GM23338 (cell line): ENCODE data around the gene LCP2. TPM values are rescaled to one million over a fixed set of nuclear protein-coding genes. Genes with fewer than 3 reads are reported as not detected.

Experiments
- ATAC-seq: fragments of 200-7000 bp; cut with Tn5 transposase; 3 replicates; pipeline ENCODE4 v1.9.1; 2020
- DNase-seq: peaks from one replicate; pipeline ENCODE4 v3.0.0-alpha.2; 2015; ENCODE audit warnings: low spot score
- H2AFZ ChIP-seq: fragments of 200-600 bp; sonication (generic); 2 replicates; pipeline ENCODE4 v1.8.0; 2016; ENCODE audit warnings: antibody characterized with exemption, mild to moderate bottlenecking, moderate library complexity
- H3F3A ChIP-seq: fragments of 200-600 bp; sonication (generic); replicated peaks from 2 replicates; pipeline ENCODE4 v1.8.0; 2017; ENCODE audit warnings: antibody characterized with exemption, mixed run types, low read depth
- H3K27ac ChIP-seq: fragments of 200-600 bp; sonication (generic); 2 replicates; pipeline ENCODE4 v1.6.1; 2016; ENCODE audit warnings: low read depth
- H3K27me3 ChIP-seq: fragments of 200-600 bp; sonication (generic); 2 replicates; pipeline ENCODE4 v1.8.0; 2016; ENCODE audit warnings: mild to moderate bottlenecking, mixed run types, moderate library complexity; ENCODE audit not compliant: insufficient read depth
- H3K36me3 ChIP-seq: fragments of 200-600 bp; sonication (generic); 2 replicates; pipeline ENCODE4 v1.8.0; 2016; ENCODE audit warnings: mild to moderate bottlenecking; ENCODE audit not compliant: insufficient read depth
- H3K4me1 ChIP-seq: fragments of 200-600 bp; sonication (generic); 2 replicates; pipeline ENCODE4 v1.8.0; 2016; ENCODE audit warnings: mild to moderate bottlenecking, moderate library complexity; ENCODE audit not compliant: insufficient read depth
- H3K4me2 ChIP-seq: fragments of 200-600 bp; sonication (generic); 2 replicates; pipeline ENCODE4 v1.7.1; 2017; ENCODE audit warnings: mixed run types
- H3K4me3 ChIP-seq: fragments of 200-600 bp; sonication (generic); 2 replicates; pipeline ENCODE4 v1.6.1; 2016; ENCODE audit warnings: mixed run types
- H3K79me2 ChIP-seq: fragments of 200-600 bp; sonication (generic); replicated peaks from 2 replicates; pipeline ENCODE4 v1.8.0; 2017; ENCODE audit warnings: mild to moderate bottlenecking; ENCODE audit not compliant: insufficient read depth
- H3K9me2 ChIP-seq: fragments of 200-600 bp; sonication (generic); 2 replicates; pipeline ENCODE4 v1.8.0; 2017; ENCODE audit not compliant: insufficient read depth
- H4K20me1 ChIP-seq: fragments of 200-600 bp; sonication (generic); replicated peaks from 2 replicates; pipeline ENCODE4 v1.8.0; 2017; ENCODE audit warnings: mild to moderate bottlenecking; ENCODE audit not compliant: insufficient read depth
- H3K27ac Mint-ChIP-seq: 2 replicates; pipeline ENCODE4 v1.8.0; 2020; ENCODE audit warnings: inconsistent platforms, mild to moderate bottlenecking, moderate library complexity, mixed read lengths
- H3K27me3 Mint-ChIP-seq: 3 replicates; pipeline ENCODE4 v1.8.0; 2022; ENCODE audit warnings: low read depth, mild to moderate bottlenecking, moderate library complexity, mixed read lengths, inconsistent platforms; ENCODE audit not compliant: insufficient read depth, poor library complexity
- H3K36me3 Mint-ChIP-seq: 3 replicates; pipeline ENCODE4 v1.8.0; 2021; ENCODE audit warnings: low read depth, mild to moderate bottlenecking, inconsistent platforms, moderate library complexity, mixed read lengths
- H3K4me1 Mint-ChIP-seq: 3 replicates; pipeline ENCODE4 v1.8.0; 2020; ENCODE audit warnings: mild to moderate bottlenecking, inconsistent platforms, mixed read lengths
- H3K4me3 Mint-ChIP-seq: 3 replicates; pipeline ENCODE4 v1.8.0; 2021; ENCODE audit warnings: moderate library complexity, mild to moderate bottlenecking, inconsistent platforms, mixed read lengths
- H3K9me3 Mint-ChIP-seq: 3 replicates; pipeline ENCODE4 v1.8.0; 2020; ENCODE audit warnings: moderate library complexity, mild to moderate bottlenecking, inconsistent platforms, mixed read lengths
- ETS1 ChIP-seq: IDR thresholded peaks from 2 replicates; pipeline ENCODE4 v1.6.1; 2016; ENCODE audit warnings: antibody characterized with exemption
- EZH2 ChIP-seq: fragments of 200-600 bp; sonication (generic); IDR thresholded peaks from one replicate; pipeline ENCODE4 v1.8.0; 2017; ENCODE audit warnings: antibody characterized with exemption, mild to moderate bottlenecking, low read depth; ENCODE audit not compliant: unreplicated experiment
- NANOG ChIP-seq: IDR thresholded peaks from 2 replicates; pipeline ENCODE4 v1.6.1; 2016; ENCODE audit warnings: antibody characterized with exemption, borderline replicate concordance
- POLR2AphosphoS5 ChIP-seq: IDR thresholded peaks from 2 replicates; pipeline ENCODE4 v1.6.1; 2016; ENCODE audit warnings: antibody characterized with exemption, low read depth
- STAT1 ChIP-seq: IDR thresholded peaks from one replicate; pipeline ENCODE4 v1.6.1; 2016; ENCODE audit warnings: antibody characterized with exemption; ENCODE audit not compliant: unreplicated experiment
- ZNF114 ChIP-seq: fragments of 250-450 bp; sonication (Bioruptor Pico); IDR thresholded peaks from 2 replicates; pipeline ENCODE4 v1.5.0; 2020; ENCODE audit warnings: mild to moderate bottlenecking, moderate library complexity
- polyA plus RNA-seq: library from polyadenylated mRNA; unstranded; fragments of >200 nt; fragmentation: Nextera tagmentation; extraction: Ambion mirVana; gene quantifications from 2 replicates; pipeline ENCODE4 v1.2.1, GENCODE V29; 2016
- total RNA-seq: library from RNA; depleted of rRNA; stranded (reverse); fragments of >200 nt; shearing (Covaris generic); gene quantifications from 2 replicates; pipeline ENCODE4 v1.2.3, GENCODE V29; 2014
- TF ChIP-seq, protein P1 (sequence below): fragments of 250-450 bp; sonication (Bioruptor Pico); IDR thresholded peaks from 2 replicates; pipeline ENCODE4 v1.5.0; 2020; ENCODE audit warnings: mild to moderate bottlenecking, moderate library complexity

Gene LCP2
- total and polyA plus RNA-seq, 2 experiments from 2014 or later: 0.26 to 0.38 TPM

- DNase-seq: no peak
- no peaks in the 10 kb centered on the region for H4K20me1 ChIP-seq
- no peaks in the 10 kb centered on the region for H3F3A ChIP-seq
- H3K4me2 ChIP-seq: no peak overlapping the region
- 0 out of 2 replicates have a peak overlapping the region, but pooled peaks have one; percentile 32 for H2AFZ ChIP-seq
- H3K4me3 ChIP-seq: no peak overlapping the region
- Mint-ChIP-seq H3K4me3 (no peak overlapping the region), H3K4me1 (peaks cover 25% of the 10 kb centered on the region), H3K27ac (no peak overlapping the region), H3K27me3 (peaks cover 5% of the 10 kb centered on the region), H3K9me3 (no peaks in the 10 kb centered on the region; the same call in 2 of the 3 replicates), H3K36me3 (no peaks in the 10 kb centered on the region)
- H3K27me3 ChIP-seq: no peaks in the 10 kb centered on the region
- no peaks in the 10 kb centered on the region for H3K9me2 ChIP-seq
- peaks cover 6% of the 10 kb centered on the region; the same call in 1 of the 2 replicates for H3K4me1 ChIP-seq
- no peak overlapping the region for H3K27ac ChIP-seq
- H3K36me3 ChIP-seq: no peaks in the 10 kb centered on the region
- no peaks in the 10 kb centered on the region for H3K79me2 ChIP-seq
- ATAC-seq: no peak; the same call in 2 of the 3 replicates
- TF ChIP-seq NANOG (no peak), STAT1 (no peak), ETS1 (no peak), EZH2 (no peak), POLR2AphosphoS5 (no peak), ZNF114 (CRISPR knock-in tag) (no peak)
- TF ChIP-seq, protein P1, sequence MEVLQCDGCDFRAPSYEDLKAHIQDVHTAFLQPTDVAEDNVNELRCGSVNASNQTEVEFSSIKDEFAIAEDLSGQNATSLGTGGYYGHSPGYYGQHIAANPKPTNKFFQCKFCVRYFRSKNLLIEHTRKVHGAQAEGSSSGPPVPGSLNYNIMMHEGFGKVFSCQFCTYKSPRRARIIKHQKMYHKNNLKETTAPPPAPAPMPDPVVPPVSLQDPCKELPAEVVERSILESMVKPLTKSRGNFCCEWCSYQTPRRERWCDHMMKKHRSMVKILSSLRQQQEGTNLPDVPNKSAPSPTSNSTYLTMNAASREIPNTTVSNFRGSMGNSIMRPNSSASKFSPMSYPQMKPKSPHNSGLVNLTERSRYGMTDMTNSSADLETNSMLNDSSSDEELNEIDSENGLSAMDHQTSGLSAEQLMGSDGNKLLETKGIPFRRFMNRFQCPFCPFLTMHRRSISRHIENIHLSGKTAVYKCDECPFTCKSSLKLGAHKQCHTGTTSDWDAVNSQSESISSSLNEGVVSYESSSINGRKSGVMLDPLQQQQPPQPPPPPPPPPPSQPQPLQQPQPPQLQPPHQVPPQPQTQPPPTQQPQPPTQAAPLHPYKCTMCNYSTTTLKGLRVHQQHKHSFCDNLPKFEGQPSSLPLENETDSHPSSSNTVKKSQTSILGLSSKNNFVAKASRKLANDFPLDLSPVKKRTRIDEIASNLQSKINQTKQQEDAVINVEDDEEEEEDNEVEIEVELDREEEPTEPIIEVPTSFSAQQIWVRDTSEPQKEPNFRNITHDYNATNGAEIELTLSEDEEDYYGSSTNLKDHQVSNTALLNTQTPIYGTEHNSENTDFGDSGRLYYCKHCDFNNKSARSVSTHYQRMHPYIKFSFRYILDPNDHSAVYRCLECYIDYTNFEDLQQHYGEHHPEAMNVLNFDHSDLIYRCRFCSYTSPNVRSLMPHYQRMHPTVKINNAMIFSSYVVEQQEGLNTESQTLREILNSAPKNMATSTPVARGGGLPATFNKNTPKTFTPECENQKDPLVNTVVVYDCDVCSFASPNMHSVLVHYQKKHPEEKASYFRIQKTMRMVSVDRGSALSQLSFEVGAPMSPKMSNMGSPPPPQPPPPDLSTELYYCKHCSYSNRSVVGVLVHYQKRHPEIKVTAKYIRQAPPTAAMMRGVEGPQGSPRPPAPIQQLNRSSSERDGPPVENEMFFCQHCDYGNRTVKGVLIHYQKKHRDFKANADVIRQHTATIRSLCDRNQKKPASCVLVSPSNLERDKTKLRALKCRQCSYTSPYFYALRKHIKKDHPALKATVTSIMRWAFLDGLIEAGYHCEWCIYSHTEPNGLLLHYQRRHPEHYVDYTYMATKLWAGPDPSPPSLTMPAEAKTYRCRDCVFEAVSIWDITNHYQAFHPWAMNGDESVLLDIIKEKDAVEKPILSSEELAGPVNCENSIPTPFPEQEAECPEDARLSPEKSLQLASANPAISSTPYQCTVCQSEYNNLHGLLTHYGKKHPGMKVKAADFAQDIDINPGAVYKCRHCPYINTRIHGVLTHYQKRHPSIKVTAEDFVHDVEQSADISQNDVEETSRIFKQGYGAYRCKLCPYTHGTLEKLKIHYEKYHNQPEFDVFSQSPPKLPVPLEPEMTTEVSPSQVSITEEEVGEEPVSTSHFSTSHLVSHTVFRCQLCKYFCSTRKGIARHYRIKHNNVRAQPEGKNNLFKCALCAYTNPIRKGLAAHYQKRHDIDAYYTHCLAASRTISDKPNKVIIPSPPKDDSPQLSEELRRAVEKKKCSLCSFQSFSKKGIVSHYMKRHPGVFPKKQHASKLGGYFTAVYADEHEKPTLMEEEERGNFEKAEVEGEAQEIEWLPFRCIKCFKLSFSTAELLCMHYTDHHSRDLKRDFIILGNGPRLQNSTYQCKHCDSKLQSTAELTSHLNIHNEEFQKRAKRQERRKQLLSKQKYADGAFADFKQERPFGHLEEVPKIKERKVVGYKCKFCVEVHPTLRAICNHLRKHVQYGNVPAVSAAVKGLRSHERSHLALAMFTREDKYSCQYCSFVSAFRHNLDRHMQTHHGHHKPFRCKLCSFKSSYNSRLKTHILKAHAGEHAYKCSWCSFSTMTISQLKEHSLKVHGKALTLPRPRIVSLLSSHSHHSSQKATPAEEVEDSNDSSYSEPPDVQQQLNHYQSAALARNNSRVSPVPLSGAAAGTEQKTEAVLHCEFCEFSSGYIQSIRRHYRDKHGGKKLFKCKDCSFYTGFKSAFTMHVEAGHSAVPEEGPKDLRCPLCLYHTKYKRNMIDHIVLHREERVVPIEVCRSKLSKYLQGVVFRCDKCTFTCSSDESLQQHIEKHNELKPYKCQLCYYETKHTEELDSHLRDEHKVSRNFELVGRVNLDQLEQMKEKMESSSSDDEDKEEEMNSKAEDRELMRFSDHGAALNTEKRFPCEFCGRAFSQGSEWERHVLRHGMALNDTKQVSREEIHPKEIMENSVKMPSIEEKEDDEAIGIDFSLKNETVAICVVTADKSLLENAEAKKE (CRISPR knock-in tag): no peak
Measured at GRCh38 chr5:170307575-170308465, 10.2 kb upstream of the LCP2 start.
